ENCODE results near the gene MIPEP.

MIPEP gene

GRCh38 chr13:23919006-23919405 lies 29.8 kb upstream of the MIPEP start:
- no peak for TF ChIP-seq CTCF (IDR thresholded peaks at IDR 0.05; ENCODE audit: insufficient read depth, low read depth, low read length, missing control alignments)
- no peak overlapping the region for H3K4me3 ChIP-seq (ENCODE audit: low read depth, low read length)
- DNase-seq (ENCODE audit: low read depth): no peak

- no peak for DNase-seq (ENCODE audit: low read depth)
- H3K4me3 ChIP-seq (ENCODE audit: low read depth, low read length): no peak overlapping the region
- TF ChIP-seq CTCF (IDR thresholded peaks at IDR 0.05; ENCODE audit: insufficient read depth, low read depth, low read length, missing control alignments): no peak
These were observed 29.0 kb upstream of the MIPEP start for GRCh38 chr13:23918208-23918607.

GRCh38 chr13:23915308-23915707 lies 26.1 kb upstream of the MIPEP start:
- no peak overlapping the region for H3K4me3 ChIP-seq (ENCODE audit: low read depth, low read length)
- DNase-seq (ENCODE audit: low read depth): no peak
- no peak for TF ChIP-seq CTCF (IDR thresholded peaks at IDR 0.05; ENCODE audit: insufficient read depth, low read depth, low read length, missing control alignments)

- no peak for DNase-seq (ENCODE audit: low read depth)
- H3K4me3 ChIP-seq (ENCODE audit: low read depth, low read length): no peak overlapping the region
- no peak for TF ChIP-seq CTCF (IDR thresholded peaks at IDR 0.05; ENCODE audit: insufficient read depth, low read depth, low read length, missing control alignments)
These were observed 23.3 kb upstream of the MIPEP start for GRCh38 chr13:23912469-23912868.

- no peak for DNase-seq (ENCODE audit: low read depth)
- H3K4me3 ChIP-seq (ENCODE audit: low read depth, low read length): no peak overlapping the region
- no peak for TF ChIP-seq CTCF (IDR thresholded peaks at IDR 0.05; ENCODE audit: insufficient read depth, low read depth, low read length, missing control alignments)
These were observed 20.4 kb upstream of the MIPEP start for GRCh38 chr13:23909606-23910005.

GRCh38 chr13:23905766-23906165 lies 16.6 kb upstream of the MIPEP start:
- DNase-seq (ENCODE audit: low read depth): no peak
- H3K4me3 ChIP-seq (ENCODE audit: low read depth, low read length): no peak overlapping the region
- no peak for TF ChIP-seq CTCF (IDR thresholded peaks at IDR 0.05; ENCODE audit: insufficient read depth, low read depth, low read length, missing control alignments)

GRCh38 chr13:23903906-23904280 lies 14.7 kb upstream of the MIPEP start:
- TF ChIP-seq CTCF (IDR thresholded peaks at IDR 0.05; ENCODE audit: insufficient read depth, low read depth, low read length, missing control alignments): no peak
- DNase-seq (ENCODE audit: low read depth): no peak
- no peak overlapping the region for H3K4me3 ChIP-seq (ENCODE audit: low read depth, low read length)
